HepG2 (cell line): ENCODE data around the gene SLC2A10. TPM values are rescaled to one million over a fixed set of nuclear protein-coding genes. Genes with fewer than 3 reads are reported as not detected.

Experiments
- ATF7-NPFF ChIP-seq: sonication (generic); formaldehyde crosslinking; IDR thresholded peaks from 2 replicates; pipeline ENCODE4 v1.8.1; 2023; ENCODE audit warnings: mild to moderate bottlenecking, low read depth, missing genetic modification reagents, moderate library complexity
- HMG20A ChIP-seq: IDR thresholded peaks from 2 replicates; pipeline ENCODE4 v1.6.1; 2016; ENCODE audit warnings: borderline replicate concordance
- HMGA1 ChIP-seq: sonication (generic); formaldehyde crosslinking; conservative IDR thresholded peaks from 2 replicates; pipeline ENCODE4 v1.4.0; 2020; ENCODE audit warnings: missing genetic modification reagents
- SMYD3 ChIP-seq: sonication (generic); formaldehyde crosslinking; IDR thresholded peaks from 2 replicates; pipeline ENCODE4 v1.8.1; 2023; ENCODE audit warnings: mild to moderate bottlenecking, missing genetic modification reagents
- TBX3 ChIP-seq: fragments of 450-650 bp; IDR thresholded peaks from 2 replicates; pipeline ENCODE4 v1.6.1; 2017; ENCODE audit warnings: antibody characterized with exemption, mild to moderate bottlenecking, inconsistent platforms, borderline replicate concordance
- ZBTB2 ChIP-seq: sonication (generic); formaldehyde crosslinking; IDR thresholded peaks from 2 replicates; pipeline ENCODE4 v1.8.0; 2022; ENCODE audit warnings: low read depth, missing genetic modification reagents
- ZMYM3 ChIP-seq: sonication (generic); formaldehyde crosslinking; IDR thresholded peaks from 2 replicates; pipeline ENCODE4 v1.5.1; 2020; ENCODE audit warnings: mild to moderate bottlenecking, missing genetic modification reagents
- ZNF33A ChIP-seq: sonication (generic); formaldehyde crosslinking; IDR thresholded peaks from 2 replicates; pipeline ENCODE4 v1.5.1; 2020; ENCODE audit warnings: missing genetic modification reagents, mild to moderate bottlenecking, moderate library complexity, borderline replicate concordance
- polyA plus RNA-seq, 8 experiments: library from polyadenylated mRNA; depleted of rRNA in 3 of 8; stranded (reverse) in 7 of 8; unstranded in 1 of 8; fragments of >200 nt; fragmentation: Illumina TruSeq in 4 of 8; extraction: Trizol in 4 of 8; gene quantifications; 2 replicates each; pipeline versions ENCODE4 v1.2.1 to v1.2.3, GENCODE V29; 2011 to 2016; ENCODE audit warnings: low read depth in 4 of 8, missing spikeins in 1 of 8, mixed read lengths in 1 of 8; ENCODE audit not compliant: insufficient read depth in 1 of 8
- total RNA-seq, 5 experiments: library from RNA; depleted of rRNA; stranded (reverse); fragments of >200 nt; fragmentation: Illumina TruSeq; extraction: Trizol; gene quantifications; 2 replicates each; pipeline ENCODE4 v1.2.3, GENCODE V29; 2016; ENCODE audit warnings: low read depth in 1 of 5
- TF ChIP-seq, protein P1 (sequence below): sonication (generic); formaldehyde crosslinking; IDR thresholded peaks from 2 replicates; pipeline ENCODE4 v1.4.0; 2020; ENCODE audit warnings: missing genetic modification reagents
- TF ChIP-seq, protein P2 (sequence below): IDR thresholded peaks from 2 replicates; pipeline ENCODE4 v1.4.0; 2020; ENCODE audit warnings: mild to moderate bottlenecking, missing genetic modification reagents
- TF ChIP-seq, protein P3 (sequence below): sonication (generic); formaldehyde crosslinking; IDR thresholded peaks from 2 replicates; pipeline ENCODE4 v1.8.1; 2022; ENCODE audit warnings: low read depth, mild to moderate bottlenecking, missing genetic modification reagents
- TF ChIP-seq, protein P4 (sequence below): sonication (generic); formaldehyde crosslinking; IDR thresholded peaks from 2 replicates; pipeline ENCODE4 v1.4.0; 2020; ENCODE audit warnings: mild to moderate bottlenecking, missing genetic modification reagents

SLC2A10 gene
- total and polyA plus RNA-seq, 2 of the 13 experiments (the other 11 are each of a cell fraction or from before 2014, with no cell fraction given): 16.0 to 18.4 TPM

- TF ChIP-seq HMG20A (no peak), SMYD3 (CRISPR knock-in tag) (0 out of 2 replicates have a peak, but pooled peaks have one; percentile 50), ZNF33A (no peak), ATF7-NPFF (no peak), ZBTB2 (CRISPR knock-in tag) (no peak), TBX3 (no peak), HMGA1 (CRISPR knock-in tag) (no peak), ZMYM3 (CRISPR knock-in tag) (peak; percentile 64)
- TF ChIP-seq, protein P1, sequence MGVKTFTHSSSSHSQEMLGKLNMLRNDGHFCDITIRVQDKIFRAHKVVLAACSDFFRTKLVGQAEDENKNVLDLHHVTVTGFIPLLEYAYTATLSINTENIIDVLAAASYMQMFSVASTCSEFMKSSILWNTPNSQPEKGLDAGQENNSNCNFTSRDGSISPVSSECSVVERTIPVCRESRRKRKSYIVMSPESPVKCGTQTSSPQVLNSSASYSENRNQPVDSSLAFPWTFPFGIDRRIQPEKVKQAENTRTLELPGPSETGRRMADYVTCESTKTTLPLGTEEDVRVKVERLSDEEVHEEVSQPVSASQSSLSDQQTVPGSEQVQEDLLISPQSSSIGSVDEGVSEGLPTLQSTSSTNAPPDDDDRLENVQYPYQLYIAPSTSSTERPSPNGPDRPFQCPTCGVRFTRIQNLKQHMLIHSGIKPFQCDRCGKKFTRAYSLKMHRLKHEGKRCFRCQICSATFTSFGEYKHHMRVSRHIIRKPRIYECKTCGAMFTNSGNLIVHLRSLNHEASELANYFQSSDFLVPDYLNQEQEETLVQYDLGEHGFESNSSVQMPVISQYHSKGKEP (CRISPR knock-in tag): peak; percentile 11; the same call in 1 of the 2 replicates
- TF ChIP-seq, protein P2, sequence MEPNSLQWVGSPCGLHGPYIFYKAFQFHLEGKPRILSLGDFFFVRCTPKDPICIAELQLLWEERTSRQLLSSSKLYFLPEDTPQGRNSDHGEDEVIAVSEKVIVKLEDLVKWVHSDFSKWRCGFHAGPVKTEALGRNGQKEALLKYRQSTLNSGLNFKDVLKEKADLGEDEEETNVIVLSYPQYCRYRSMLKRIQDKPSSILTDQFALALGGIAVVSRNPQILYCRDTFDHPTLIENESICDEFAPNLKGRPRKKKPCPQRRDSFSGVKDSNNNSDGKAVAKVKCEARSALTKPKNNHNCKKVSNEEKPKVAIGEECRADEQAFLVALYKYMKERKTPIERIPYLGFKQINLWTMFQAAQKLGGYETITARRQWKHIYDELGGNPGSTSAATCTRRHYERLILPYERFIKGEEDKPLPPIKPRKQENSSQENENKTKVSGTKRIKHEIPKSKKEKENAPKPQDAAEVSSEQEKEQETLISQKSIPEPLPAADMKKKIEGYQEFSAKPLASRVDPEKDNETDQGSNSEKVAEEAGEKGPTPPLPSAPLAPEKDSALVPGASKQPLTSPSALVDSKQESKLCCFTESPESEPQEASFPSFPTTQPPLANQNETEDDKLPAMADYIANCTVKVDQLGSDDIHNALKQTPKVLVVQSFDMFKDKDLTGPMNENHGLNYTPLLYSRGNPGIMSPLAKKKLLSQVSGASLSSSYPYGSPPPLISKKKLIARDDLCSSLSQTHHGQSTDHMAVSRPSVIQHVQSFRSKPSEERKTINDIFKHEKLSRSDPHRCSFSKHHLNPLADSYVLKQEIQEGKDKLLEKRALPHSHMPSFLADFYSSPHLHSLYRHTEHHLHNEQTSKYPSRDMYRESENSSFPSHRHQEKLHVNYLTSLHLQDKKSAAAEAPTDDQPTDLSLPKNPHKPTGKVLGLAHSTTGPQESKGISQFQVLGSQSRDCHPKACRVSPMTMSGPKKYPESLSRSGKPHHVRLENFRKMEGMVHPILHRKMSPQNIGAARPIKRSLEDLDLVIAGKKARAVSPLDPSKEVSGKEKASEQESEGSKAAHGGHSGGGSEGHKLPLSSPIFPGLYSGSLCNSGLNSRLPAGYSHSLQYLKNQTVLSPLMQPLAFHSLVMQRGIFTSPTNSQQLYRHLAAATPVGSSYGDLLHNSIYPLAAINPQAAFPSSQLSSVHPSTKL (CRISPR knock-in tag): 0 out of 2 replicates have a peak, but pooled peaks have one; percentile 3
- TF ChIP-seq, protein P3, sequence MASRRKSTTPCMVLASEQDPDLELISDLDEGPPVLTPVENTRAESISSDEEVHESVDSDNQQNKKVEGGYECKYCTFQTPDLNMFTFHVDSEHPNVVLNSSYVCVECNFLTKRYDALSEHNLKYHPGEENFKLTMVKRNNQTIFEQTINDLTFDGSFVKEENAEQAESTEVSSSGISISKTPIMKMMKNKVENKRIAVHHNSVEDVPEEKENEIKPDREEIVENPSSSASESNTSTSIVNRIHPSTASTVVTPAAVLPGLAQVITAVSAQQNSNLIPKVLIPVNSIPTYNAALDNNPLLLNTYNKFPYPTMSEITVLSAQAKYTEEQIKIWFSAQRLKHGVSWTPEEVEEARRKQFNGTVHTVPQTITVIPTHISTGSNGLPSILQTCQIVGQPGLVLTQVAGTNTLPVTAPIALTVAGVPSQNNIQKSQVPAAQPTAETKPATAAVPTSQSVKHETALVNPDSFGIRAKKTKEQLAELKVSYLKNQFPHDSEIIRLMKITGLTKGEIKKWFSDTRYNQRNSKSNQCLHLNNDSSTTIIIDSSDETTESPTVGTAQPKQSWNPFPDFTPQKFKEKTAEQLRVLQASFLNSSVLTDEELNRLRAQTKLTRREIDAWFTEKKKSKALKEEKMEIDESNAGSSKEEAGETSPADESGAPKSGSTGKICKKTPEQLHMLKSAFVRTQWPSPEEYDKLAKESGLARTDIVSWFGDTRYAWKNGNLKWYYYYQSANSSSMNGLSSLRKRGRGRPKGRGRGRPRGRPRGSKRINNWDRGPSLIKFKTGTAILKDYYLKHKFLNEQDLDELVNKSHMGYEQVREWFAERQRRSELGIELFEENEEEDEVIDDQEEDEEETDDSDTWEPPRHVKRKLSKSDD (CRISPR knock-in tag): no peak
- TF ChIP-seq, protein P4, sequence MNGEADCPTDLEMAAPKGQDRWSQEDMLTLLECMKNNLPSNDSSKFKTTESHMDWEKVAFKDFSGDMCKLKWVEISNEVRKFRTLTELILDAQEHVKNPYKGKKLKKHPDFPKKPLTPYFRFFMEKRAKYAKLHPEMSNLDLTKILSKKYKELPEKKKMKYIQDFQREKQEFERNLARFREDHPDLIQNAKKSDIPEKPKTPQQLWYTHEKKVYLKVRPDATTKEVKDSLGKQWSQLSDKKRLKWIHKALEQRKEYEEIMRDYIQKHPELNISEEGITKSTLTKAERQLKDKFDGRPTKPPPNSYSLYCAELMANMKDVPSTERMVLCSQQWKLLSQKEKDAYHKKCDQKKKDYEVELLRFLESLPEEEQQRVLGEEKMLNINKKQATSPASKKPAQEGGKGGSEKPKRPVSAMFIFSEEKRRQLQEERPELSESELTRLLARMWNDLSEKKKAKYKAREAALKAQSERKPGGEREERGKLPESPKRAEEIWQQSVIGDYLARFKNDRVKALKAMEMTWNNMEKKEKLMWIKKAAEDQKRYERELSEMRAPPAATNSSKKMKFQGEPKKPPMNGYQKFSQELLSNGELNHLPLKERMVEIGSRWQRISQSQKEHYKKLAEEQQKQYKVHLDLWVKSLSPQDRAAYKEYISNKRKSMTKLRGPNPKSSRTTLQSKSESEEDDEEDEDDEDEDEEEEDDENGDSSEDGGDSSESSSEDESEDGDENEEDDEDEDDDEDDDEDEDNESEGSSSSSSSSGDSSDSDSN (CRISPR knock-in tag): no peak
Observed at GRCh38 chr20:46710153-46710913, 884 bp downstream of the SLC2A10 start (continued).
